GM18873 (cell line): ENCODE results near the gene TMEM179.
"Not testable (repeated sequence)": the region's sequence is repeated elsewhere in the genome, so short reads cannot be mapped to it uniquely, and the experiment has no call there.

Experiments
- ATAC-seq: cut with Tn5 transposase; IDR thresholded peaks from one replicate; pipeline ENCODE4 v1.9.1; 2021; ENCODE audit warnings: mild to moderate bottlenecking, moderate library complexity, moderate number of reproducible peaks; ENCODE audit not compliant: unreplicated experiment, low FRiP score

The TMEM179 gene

DNA sequence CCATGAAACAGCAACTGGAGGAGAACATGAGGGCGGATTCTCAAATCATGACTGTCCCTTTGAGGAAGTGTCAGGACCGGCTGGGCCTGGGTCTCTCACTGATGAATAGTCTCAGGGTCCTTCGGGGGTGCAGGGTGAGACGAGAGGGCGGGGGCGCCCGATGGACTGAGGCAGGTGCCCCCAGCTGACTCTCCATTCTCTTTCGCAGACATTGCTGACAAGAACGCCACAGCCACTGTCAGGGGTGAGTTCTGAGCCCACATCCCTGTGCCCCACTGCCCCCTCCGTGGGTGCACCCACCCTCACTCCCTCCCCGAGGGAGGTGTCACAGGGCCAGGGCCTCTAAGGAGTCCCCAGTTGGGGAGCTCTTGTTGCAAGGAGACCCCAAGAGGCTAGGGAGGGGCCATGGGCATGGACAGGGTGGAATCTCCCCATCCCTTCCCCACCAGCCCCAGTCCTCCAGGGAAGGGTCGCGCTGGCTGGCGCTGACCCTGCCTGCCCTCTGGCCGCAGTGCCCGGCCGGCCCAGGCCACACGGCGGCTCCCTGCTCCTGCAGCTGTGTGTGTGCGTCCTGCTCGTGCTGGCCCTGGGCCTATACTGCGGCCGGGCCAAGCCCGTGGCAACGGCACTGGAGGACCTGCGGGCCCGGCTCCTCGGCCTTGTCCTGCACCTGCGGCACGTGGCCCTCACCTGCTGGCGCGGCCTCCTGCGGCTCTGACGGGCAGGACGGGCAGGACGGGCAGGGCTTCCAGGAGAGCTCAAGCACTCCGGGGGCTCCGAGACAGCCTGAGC lies 16.3 kb downstream of the TMEM179 start:
- ATAC-seq: no peak

DNA sequence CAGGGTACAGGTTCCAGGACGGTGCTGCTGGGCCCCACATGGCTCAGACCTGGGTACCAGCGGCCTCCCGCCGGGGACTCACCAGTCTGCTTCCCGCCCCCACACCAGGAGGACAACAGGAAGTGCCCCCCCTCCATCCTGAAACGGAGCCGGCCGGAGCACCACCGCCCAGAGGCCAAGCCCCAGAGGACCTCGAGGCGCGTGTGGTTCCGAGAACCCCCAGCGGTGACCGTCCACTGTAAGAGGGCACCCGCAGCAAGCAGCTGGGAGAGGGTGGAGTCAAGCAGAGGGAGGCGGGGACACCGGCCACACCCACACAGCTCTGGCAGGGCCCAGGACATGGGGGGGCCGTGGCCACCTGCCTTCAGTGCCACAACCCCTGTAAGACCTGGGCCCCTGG lies 16.9 kb downstream of the TMEM179 start:
- ATAC-seq: no peak

DNA sequence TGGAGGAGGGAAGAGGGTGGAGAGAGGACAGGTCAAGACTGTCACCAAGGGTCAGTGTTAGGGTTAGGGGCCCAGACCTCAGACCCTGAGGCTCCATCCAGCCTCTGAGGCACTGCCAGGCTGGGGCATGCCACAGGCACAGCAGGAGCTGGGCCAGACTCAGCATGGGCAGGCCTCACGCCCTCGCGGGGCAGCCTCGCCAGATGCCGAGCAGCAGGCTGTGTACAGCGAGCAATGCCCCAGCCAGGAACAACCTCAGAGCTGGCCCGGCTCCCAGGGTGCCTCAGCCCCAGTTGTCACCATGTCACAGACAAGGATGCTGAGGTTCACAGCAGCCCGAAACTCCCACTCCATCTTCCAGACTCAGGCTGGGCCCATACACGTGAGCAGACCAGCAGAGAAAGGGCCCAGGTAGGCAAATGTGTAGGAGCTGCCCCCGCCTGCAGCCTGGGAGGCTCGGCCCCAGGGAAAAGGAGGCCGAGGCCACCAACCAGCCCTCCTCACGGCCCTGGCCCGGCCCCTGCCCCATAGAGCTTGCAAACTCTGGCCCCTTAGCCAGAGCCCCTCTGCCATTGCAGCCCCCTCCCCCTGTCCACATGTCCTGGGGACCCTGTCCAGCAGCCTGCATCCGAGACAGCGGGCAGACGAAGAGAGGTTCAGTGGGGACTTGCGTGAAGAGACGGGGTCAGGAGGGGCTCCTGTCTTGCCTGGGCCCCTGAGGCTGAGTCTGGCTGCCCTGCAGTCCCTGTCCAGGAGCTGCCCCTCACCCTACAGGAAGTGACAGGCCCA lies 17.5 kb downstream of the TMEM179 start:
- ATAC-seq: no peak

DNA sequence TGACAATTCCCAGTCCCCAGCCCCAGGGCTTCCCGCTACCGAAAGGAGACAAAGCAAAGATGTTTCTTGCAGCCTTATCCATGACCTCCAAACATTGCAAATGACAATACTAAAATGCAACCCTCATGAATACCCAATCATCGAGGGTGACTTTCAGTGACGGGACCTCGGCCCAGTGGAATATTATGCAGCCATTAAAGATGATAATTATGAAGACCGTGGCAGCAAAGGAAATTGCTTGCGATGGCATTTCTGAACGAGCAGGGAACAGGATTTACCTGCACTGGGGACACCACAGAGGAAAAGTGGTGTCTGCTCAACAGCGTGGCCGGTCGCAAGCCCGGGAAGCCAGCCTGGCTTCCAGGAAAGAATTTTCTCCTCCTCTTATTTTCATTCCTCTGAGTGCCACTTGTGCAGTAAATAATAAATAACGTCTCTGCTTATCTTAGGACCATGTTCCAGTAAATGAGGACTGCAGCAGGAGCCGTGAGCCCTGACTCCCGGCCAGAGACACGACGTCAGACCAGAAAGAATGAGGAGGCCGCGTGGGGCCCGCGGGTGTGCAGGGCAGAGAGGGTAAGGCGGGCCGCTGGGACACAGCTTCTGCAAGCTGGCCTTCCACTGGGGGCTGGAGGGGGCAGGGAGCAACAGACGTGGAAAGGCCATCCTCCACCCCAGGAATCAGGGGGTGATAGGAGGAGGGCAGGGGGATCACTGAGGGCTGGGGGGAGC lies 18.4 kb downstream of the TMEM179 start:
- ATAC-seq: no peak

DNA sequence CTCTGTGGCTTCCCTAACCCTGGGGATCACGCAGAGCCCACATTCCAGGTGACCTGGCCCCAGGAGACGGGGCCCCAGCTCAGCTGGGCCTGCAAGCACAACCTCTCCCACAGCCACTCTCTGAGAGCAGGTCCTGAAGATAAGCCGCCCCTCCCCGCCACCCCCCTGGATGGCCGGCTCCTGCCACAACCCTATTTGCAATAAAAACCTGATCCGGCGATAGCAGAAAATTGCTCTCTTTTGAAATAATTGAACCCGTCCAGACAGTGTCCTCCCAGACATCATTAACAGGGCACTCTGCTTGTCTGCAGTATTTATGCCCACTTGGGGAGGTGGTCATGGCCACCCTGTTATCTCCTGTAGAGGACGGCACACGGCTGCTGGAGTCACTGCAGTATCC lies 20.0 kb downstream of the TMEM179 start:
- no peak for ATAC-seq

DNA sequence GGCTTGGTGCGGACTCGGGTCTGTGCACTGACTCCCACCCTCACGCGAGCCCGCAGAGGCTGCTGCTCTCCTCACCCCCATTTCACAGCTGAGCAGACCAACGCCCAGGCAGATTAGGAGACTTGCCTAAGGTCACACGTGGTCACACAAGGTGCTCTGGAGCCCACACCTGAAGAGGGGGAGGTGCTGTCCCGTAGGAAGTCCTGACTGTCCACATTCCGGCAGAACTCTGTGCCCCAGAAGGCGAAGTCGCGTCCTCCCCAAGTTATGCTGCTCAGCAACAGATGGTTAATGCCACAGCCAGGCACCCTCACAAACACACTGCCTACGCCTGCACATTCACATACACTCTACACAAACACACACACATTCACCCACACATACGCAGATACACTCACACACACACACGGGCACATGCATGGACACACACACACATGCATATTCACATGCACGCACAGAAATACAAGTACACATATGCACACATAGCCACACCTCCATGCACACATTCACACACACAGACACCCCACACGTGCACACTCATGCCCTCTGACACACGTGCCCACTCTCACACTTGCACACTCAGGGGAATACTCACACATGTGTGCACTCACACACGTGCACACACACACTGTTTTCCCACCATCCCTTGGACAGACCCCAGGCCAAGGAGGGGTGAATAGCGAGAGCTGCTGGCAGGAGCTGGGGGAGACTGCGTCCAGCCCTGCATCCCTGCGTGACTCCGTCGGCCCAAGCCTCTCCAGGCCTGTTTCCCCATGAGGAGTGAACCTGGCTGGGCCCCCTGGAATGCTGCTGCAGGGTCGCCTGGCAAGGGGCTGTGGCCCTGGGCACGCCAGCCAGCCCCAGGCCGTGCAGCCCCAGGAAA lies 20.9 kb downstream of the TMEM179 start:
- no peak for ATAC-seq

DNA sequence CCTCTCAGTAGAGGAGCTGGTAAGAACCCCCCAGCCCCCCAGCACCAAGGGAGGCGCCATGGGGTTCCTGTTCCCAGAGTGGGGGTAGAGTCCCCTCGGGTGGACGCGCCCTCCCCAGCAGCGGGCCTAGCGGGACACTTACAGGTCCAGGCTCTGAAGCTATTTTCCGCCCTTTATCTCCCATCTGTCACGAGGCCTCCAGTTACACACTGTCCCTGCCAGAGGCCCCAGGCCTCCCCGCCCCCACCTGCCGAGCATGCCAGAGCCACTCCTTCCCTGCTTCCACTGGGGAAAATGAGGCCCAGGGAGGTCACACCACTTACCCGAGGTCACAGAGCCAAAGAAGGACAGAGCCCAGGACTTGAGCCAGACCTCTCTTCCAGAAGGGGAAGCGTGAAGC lies 21.9 kb downstream of the TMEM179 start:
- ATAC-seq: no peak

DNA sequence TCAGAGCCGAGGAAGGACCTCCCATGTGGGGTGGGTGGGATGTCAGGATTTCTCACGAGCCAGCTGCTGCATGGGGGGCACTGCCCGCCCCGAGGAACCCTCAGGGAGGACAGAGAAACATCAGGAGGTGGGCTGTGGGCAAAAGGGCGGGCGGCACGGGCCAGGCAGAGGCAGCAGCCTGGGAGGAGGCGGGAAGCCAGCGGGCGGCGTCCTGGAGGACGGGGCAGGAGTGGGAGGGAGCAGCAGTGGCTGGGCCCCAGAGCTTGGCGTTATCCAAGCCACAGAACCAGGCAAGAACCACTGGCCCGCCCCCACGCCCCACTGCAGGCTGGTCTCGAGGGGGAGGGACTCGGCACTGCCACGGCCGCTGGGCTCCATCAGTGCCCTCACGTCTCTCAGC lies 22.6 kb downstream of the TMEM179 start:
- no peak for ATAC-seq

DNA sequence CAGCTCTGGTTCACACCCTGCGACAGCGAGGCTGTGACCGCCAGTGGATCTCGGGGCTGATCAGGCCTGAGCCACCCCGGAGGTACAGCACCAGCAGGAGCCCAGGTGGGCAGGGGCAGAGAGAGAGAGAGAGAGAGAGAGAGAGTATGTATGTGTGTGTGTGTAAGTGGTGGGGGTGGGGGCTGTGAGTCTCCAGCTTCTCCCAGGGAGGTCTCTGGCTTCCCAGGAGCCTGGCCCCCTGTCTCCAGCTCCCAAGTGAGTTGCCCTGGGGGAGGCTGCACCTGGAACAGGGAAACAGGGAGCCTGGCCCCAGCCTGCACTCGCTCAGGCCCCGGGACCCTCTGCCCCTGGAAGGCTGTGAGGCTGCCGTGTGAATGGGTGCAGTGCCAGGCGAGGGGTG lies 23.1 kb downstream of the TMEM179 start:
- no peak for ATAC-seq

DNA sequence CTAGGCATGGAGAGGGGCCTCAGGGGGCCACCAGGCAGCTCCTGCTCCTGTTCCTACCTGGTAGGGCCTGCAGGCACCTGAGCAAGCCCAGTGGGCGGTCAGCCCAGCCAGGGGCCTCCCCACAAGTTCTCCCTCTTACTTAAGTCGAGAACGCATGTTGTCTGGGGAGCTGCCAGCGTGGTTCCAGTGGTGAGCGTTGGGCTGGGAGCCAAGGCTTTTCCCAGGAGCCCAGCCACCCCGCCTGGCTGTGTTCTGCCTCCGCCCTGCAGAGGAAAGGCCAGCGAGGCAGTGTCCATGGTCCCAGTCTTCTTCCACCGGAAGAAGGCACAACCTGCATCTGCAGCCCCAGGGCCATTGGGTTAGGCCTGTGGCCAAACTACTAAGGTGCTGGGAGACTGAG lies 23.6 kb downstream of the TMEM179 start:
- ATAC-seq: no peak

DNA sequence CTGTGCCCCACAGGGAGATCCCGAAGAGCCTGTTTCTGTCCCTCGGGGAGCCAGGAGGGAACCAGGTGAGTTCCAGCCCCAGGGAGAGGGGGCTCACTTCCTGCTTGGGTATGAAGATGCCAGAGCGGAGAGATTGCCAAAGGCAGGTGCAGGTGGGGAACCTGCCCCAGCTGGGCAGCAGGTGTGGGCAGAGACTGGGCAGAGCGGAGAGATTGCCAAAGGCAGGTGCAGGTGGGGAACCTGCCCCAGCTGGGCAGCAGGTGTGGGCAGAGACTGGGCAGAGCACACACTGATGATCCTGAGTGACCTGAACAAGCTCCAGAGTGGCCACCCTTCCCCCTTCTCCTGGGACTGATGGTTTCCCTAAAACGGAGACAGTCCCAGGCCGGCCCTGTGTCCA lies 24.6 kb downstream of the TMEM179 start:
- not testable (repeated sequence) for ATAC-seq

DNA sequence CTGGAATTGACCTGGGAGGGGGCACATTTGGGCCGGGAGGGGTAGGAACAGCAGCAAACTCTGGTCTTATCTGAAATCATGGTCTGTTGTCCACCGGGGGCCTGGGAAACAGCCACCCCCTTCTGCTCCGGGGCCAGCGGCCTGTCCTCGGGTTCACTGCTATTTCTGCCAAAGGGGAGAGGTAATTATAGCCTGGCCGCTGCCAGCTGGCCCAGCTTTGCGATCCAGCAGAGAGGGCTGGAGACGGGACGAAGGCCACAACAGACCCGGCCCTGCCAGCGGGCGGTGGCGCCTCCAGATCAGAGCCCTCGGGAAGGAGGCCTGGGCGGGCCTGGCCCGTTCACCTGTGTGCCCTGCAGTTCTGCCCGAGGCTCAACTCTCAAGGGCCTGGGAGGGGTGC lies 25.1 kb downstream of the TMEM179 start, which contains the start of gene C14orf180:
Gene C14orf180 (plus strand): TSS at position 258 of the 400 bp plus-strand sequence. CDS start 6,667 bp downstream, outside the sequence.
- ATAC-seq: no peak

DNA sequence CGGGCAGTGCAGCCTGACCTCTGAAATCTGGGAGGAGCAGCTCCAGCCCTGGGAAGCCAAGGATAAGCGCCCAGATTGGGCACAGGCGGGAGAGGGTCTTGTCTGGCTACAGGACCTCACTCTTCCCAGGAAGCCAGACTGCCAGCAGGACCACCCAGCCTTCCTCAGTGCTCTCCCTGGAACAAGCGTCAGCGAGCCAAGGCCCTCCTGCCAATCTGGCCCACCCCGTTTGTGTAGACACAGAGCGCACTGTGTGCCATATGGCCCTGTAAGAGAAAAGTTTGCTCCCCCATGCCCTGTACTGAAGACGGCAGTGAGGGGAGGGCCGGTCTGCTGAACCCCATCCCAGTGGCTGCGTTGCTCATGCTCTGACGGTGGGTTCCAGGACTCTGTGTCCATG lies 26.3 kb downstream of the TMEM179 start:
- ATAC-seq: no peak

DNA sequence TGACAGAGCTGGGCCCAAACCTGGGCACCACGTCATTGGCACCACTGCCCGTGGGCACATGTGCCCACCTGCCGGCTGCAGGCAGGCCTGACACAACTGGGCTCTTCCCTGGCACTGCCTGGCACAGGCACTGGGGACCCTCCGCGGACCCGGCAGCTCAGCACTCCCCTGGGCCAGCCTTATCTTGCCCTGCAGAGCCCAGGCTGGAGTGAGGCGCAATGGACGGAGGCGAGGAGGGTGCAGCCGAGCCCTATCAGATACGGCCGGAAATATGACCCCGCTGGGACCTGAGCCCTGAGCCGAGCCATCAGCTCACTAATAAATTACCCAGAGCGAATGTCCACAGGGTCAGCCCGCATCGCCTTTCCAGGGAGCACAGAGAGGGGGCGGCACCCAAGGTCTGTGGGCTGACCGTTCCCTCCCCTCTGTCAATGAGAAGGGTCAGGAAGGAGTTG lies 26.7 kb downstream of the TMEM179 start:
- ATAC-seq: no peak

DNA sequence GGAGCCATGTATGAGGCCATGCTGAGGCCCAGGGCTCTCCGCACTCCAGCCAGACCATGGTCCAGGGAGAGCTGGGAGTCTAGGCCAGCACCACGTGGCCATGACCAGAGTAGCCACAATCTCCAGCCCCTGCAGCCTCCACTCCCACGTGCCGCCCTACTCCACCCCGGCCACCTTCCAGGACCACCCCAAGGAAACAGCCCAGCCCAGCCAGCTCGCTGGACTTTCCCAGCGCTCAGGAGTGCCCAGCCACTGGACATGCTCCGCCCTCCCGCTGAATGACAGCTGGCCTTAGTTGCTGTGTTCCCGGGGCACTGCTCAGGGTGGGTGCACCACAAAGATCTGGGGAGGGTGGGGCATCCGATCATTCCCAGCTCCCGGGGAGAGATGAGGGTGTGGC lies 27.1 kb downstream of the TMEM179 start:
- ATAC-seq: no peak

DNA sequence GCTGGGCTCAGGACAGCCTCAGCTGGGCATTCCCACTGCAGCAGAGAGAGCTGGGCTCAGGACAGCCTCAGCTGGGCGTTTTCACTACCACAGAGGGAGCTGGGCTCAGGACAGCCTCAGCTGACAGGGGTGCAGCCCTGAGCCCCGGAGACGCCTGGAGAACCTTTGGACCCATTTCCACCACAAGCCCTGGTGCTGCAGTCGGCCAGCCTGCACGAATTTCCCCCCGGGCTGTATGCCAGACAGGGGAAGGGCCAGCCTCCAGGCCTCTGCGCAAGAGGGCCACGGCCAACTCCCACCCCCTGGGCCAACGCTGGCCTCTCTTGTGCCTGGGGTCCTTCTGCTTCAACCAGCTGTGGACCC lies 27.6 kb downstream of the TMEM179 start:
- ATAC-seq: no peak

DNA sequence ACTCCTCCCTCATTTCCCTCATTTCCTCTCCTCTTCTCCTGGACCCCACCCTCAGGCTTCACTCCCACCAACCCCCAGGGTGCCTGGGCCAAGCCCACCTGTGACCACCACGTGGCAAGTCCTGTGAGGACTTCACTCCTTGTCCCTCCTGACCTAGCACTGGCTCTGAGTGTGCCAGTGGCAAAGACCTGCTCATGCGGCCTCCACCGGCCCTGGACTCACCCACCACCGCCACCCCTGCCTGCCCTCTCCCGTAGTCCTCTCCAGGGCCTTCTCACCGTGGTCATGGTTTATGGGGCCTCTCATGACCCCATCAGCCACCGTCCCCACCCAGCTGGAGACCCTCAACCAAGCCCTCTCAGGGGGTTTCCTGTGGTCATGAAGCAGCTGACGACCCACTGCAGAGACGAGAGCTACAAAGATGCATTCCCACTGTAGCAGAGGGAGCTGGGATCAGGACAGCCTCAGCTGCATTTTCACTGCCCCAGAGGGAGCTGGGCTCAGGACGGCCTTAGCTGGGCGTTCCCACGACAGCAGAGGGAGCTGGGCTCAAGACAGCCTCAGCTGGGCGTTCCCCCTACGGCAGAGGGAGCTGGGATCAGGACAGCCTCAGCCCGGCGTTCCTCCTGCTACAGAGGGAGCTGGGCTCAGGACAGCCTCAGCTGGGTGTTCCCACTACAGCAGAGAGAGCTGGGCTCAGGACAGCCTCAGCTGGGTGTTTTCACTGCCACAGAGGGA lies 28.2 kb downstream of the TMEM179 start:
- ATAC-seq: no peak

DNA sequence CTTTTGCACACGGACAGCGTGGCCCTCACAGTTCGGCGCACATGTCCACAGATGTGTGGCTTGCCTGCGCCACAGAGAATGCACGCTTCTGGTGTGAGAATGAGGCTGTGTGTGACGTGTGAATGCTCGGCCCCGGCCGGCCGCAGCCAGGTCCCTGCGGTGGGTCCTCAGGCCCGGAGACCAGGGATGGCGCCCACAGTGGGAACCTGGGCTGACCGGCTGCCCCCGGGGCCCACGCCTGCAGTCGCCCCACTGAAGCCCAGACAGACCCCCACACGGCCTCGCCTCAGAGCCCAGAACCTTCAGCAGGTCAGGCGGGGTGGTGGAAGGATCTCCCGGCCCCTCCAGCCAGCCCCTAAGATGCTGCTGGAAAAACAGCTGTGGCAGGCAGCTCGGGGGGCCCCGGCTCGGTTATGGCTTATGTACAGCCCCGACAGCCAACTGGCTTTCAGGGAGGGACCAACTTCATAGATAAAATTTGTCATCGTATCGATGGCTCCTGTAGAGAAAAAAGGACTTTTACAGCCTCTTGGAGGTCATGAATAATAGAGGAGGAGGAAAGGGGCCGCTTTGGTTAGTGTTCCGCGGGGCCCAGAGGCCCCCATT lies 29.5 kb downstream of the TMEM179 start:
- ATAC-seq: no peak

DNA sequence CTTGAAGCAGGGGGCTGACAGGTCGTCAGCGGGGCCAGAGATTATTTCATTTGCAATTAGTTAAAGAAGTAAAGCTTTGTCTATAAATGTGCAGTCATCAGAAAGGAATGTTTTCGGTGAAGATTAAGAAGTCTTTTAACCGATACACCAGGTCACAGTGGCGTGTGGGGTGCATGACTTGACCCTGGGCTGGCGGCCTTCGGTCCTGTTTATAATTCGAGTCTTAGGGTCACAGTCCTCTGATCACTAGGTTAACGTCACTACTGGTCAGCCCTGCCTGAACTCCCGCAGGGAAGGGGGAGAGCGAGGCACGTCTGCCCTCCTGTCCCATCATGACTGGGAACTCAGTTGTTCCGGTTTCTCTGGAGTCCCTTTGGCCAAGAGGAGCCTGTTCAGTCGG lies 30.0 kb downstream of the TMEM179 start:
- no peak for ATAC-seq
